Vagina (tissue), 2 donors: ENCODE data around the gene TRIM31.

ENCODE experiments used
- POLR2A ChIP-seq, 2 donors: fragments of 450-650 bp; IDR thresholded peaks; one replicate each; pipeline ENCODE4 v1.6.1; 2017; ENCODE audit warnings: antibody characterized with exemption in 2 of 2, mild to moderate bottlenecking in 2 of 2, moderate library complexity in 2 of 2
- POLR2AphosphoS5 ChIP-seq, 2 donors: sonication (generic); formaldehyde crosslinking; IDR thresholded peaks; one replicate each; pipeline ENCODE4 v1.9.0; 2017; ENCODE audit warnings: antibody characterized with exemption in 2 of 2, mild to moderate bottlenecking in 2 of 2, low read depth in 1 of 2; ENCODE audit not compliant: insufficient read depth in 1 of 2
- TF ChIP-seq, protein P1 (sequence below), 3 experiments: fragments of 450-650 bp in 2 of 3; fragments of 200-600 bp in 1 of 3; sonication (generic) in 1 of 3; IDR thresholded peaks; one replicate each; pipeline ENCODE4 v1.5.1; 2017 to 2019; ENCODE audit warnings: antibody characterized with exemption in 3 of 3, mild to moderate bottlenecking in 2 of 3, moderate library complexity in 2 of 3

DNA sequence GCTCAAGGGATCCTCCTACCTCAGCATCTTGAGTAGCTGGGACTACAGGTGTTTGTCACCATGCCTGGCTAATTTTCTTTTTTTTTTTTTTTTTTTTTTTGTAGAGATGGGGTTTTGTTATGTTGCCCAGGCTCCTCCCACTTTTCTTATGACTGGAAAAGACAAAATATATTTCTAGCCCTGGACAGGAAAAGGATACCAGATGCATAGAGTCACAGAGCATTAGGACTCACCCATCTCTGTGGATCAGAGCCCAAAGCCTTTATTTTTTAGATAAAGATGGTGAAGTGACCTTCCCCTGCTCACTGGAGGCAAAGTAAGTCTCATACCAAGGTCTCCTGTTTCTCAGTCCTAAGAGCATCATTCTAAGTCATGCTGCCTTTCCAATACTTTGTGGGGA is 44.7 kb upstream of the TRIM31 start:
- TF ChIP-seq POLR2AphosphoS5 (IDR thresholded peaks at IDR 0.05; ENCODE audit: insufficient read depth in 1 of 2, low read depth in 1 of 2) (no peak), POLR2A (IDR thresholded peaks at IDR 0.05) (no peak)
- TF ChIP-seq, protein P1, sequence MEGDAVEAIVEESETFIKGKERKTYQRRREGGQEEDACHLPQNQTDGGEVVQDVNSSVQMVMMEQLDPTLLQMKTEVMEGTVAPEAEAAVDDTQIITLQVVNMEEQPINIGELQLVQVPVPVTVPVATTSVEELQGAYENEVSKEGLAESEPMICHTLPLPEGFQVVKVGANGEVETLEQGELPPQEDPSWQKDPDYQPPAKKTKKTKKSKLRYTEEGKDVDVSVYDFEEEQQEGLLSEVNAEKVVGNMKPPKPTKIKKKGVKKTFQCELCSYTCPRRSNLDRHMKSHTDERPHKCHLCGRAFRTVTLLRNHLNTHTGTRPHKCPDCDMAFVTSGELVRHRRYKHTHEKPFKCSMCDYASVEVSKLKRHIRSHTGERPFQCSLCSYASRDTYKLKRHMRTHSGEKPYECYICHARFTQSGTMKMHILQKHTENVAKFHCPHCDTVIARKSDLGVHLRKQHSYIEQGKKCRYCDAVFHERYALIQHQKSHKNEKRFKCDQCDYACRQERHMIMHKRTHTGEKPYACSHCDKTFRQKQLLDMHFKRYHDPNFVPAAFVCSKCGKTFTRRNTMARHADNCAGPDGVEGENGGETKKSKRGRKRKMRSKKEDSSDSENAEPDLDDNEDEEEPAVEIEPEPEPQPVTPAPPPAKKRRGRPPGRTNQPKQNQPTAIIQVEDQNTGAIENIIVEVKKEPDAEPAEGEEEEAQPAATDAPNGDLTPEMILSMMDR (IDR thresholded peaks at IDR 0.05) = no peak
